GM12864 (cell line): Measurements from ENCODE around the gene ANGPTL2.

ENCODE experiments used
- DNase-seq: peaks from one replicate; pipeline ENCODE4 v3.0.0-alpha.2; 2011; ENCODE audit warnings: low read depth
- H3K4me3 ChIP-seq: 2 replicates; pipeline ENCODE4 v1.5.1; 2011; ENCODE audit warnings: mild to moderate bottlenecking, low read depth, low read length, control low read depth
- TF ChIP-seq, protein P1 (sequence below): IDR thresholded peaks from 2 replicates; pipeline ENCODE4 v1.5.1; 2011; ENCODE audit warnings: low read depth, mild to moderate bottlenecking, moderate library complexity, low read length, control low read depth, inconsistent platforms; ENCODE audit errors: missing control alignments

Gene ANGPTL2

DNA sequence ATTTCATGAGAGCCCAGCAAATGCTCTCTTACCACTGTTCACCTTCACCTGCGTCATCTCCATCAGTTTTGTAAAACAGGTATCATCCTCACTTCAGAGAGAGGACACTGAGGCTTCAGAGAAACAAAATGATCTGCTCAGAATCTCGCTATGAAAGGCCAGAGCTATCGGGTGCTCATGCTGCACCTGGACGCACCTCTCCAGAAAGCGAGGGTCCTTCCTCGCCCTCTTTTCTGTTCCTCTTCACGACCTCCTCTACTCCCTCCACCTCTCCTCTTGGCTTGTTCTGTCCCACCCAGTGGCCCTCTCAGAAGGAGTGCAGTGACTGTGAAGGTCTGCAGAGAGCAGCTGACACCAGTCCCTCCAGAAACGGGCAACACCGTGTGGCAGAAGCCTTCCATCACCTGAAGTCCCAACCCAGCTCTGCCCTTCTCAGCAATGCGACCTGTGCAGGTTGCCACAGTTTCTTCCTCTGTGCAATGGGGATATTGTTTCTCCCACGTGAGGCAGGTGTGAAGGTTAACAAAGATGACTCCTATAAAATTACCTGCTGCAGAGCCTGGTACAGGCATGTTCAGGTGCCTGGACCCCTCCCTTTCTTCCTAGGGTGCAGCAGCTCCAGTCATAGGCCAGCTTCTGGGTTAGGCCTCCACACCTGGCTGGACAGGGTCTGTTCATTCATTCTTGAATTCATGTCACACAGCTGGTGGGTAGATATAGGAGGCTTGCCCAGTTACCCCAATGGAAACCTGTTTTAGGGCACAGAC is 45.3 kb upstream of the ANGPTL2 start:
- DNase-seq: no peak
- no peak overlapping the region for H3K4me3 ChIP-seq
- TF ChIP-seq, protein P1, sequence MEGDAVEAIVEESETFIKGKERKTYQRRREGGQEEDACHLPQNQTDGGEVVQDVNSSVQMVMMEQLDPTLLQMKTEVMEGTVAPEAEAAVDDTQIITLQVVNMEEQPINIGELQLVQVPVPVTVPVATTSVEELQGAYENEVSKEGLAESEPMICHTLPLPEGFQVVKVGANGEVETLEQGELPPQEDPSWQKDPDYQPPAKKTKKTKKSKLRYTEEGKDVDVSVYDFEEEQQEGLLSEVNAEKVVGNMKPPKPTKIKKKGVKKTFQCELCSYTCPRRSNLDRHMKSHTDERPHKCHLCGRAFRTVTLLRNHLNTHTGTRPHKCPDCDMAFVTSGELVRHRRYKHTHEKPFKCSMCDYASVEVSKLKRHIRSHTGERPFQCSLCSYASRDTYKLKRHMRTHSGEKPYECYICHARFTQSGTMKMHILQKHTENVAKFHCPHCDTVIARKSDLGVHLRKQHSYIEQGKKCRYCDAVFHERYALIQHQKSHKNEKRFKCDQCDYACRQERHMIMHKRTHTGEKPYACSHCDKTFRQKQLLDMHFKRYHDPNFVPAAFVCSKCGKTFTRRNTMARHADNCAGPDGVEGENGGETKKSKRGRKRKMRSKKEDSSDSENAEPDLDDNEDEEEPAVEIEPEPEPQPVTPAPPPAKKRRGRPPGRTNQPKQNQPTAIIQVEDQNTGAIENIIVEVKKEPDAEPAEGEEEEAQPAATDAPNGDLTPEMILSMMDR: no peak

DNA sequence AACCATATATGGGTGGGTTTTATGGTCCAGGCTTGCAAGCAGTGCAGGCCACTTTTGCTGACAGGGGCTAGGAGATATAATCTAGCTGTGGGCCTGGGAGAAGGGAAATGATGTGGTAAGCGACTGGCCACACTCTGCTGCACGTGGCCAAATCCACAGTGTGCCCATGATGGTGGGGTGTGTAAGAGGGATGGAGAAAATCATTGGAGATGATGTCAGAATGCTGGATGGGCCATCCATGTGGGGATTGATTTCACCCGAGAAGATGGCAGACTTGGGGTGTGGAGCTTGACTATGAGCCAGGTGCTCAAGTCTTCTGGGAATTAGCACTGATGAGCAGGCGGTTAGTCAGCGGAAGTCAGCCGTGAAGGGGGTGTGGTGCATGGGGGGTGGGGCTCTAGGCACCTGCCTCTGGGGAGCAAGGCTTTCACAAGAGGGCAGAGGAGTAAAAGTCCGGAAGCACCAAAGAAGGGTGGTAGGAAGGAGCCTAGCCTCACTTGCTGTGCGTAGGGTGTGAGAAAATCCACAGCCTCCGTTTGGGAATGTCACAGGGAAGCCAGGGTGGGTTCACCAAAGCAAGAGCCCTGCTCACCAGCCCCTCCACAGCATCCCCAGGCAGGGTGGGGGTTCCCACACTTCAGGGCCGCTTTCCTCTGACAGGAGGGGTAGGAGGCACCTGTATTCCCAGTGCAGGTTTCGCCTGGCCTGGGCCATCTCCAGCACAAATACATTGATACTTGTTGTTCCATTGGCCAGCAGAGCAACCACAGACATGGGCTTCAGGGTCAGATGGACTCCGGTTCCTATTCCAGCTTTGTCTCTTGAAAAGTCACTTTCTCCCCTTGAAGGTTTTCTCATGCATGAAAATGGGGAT is 44.5 kb upstream of the ANGPTL2 start:
- TF ChIP-seq, protein P1: no peak
- peak; percentile 82 for DNase-seq
- no peak overlapping the region for H3K4me3 ChIP-seq

DNA sequence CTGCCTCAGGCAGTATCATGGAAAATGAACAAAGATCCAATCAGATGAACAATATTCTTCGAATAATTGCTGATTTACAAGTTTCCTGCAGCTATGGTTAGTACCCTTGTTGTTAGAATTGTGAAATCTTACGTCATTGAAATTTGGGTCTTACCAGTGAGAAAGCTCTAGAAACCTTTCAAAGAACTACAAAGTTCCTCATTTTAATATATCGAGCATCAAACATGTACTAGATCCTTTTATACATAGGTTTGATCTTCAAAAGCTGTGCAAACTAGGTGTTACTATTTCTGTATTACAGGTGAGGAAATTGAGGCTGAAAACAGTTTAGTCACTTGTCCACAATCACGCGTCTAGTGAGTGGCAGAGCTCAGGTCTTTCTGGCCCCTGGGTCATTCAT is 43.7 kb upstream of the ANGPTL2 start:
- no peak for DNase-seq
- no peak overlapping the region for H3K4me3 ChIP-seq
- TF ChIP-seq, protein P1: no peak

DNA sequence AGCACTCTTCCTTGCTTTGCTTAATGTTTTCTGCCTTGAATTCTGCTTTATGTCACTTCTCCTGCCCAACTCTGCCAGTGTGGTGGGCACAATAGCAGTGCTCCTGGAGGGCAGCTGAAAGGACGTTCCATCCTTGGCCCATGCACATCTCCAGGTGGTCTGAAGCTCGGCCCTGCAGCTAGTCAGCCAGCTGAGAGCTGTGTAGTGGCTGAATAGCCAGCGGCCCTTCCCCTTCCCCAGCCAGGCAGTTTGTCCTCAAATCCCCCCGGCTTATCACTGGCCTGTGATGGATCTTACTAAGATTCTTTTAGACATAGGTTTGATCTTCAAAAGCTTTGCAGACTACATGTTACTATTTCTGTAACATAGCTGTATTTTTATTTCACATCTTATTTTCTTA is 42.7 kb upstream of the ANGPTL2 start:
- TF ChIP-seq, protein P1: no peak
- no peak overlapping the region for H3K4me3 ChIP-seq
- DNase-seq: no peak

DNA sequence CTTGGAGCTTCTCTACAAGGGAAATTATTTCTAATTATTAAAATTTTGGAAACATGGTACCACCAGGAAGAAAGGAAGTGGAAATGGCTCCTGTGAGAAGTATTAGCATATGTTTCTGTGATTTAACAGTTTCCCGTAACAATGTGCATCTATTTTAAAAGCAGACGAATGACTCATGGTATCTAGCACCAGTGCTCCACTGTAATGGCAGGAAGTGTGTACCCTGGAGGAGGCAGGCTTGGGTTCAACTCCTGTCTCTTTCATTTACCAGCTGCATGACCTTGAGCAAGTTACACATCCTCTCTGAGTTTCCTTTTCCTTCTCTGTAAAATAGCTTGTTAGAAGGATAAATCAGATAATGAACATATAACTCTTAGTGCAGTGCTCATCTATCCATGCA is 41.0 kb upstream of the ANGPTL2 start:
- TF ChIP-seq, protein P1: no peak
- peak; percentile 46 for DNase-seq
- no peak overlapping the region for H3K4me3 ChIP-seq

DNA sequence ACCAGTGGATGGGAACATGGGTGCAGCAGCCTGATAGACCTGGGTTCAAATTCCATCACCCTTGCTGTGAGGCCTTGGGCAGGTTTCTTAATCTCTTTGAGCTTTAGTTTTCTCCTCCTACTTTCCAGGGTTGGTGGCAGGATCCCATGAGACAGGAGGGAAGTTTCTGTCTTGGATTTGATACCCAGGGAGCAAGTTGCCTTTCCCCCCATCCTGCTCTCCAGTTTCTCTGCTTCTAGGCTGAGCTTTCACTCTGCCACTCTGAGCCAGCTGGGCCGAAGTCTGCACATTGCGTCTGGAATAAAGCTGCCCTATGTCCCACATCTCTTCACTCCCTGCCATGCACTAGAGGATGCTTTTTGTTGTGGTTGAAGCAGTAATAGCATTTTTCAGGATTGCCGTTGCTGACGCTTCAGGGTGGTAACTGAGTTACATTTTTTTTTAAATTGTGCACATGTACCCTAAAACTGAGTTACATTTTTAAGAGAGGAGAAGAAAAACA is 40.5 kb upstream of the ANGPTL2 start:
- no peak overlapping the region for H3K4me3 ChIP-seq
- TF ChIP-seq, protein P1: no peak
- DNase-seq: no peak
